Neural cell (in vitro differentiated cells): ENCODE data around the gene DDX51.

Source experiments
- EZH2 ChIP-seq: fragments of 200-600, 300-800 bp; shearing (Covaris generic), sonication (generic); IDR thresholded peaks from 2 replicates; pipeline ENCODE4 v1.6.1; 2014; ENCODE audit warnings: antibody characterized with exemption, low read length, borderline replicate concordance, mild to moderate bottlenecking; ENCODE audit not compliant: insufficient read depth, poor library complexity, severe bottlenecking
- POLR2AphosphoS5 ChIP-seq: IDR thresholded peaks from 2 replicates; pipeline ENCODE4 v1.6.1; 2012
- TAF1 ChIP-seq: IDR thresholded peaks from 2 replicates; pipeline ENCODE4 v1.6.1; 2012; ENCODE audit warnings: low read depth
- TF ChIP-seq, protein P1 (sequence below): fragments of 450-650 bp; IDR thresholded peaks from 2 replicates; pipeline ENCODE4 v1.5.1; 2014; ENCODE audit warnings: antibody characterized with exemption, mild to moderate bottlenecking, moderate library complexity; ENCODE audit not compliant: poor library complexity, severe bottlenecking

DNA sequence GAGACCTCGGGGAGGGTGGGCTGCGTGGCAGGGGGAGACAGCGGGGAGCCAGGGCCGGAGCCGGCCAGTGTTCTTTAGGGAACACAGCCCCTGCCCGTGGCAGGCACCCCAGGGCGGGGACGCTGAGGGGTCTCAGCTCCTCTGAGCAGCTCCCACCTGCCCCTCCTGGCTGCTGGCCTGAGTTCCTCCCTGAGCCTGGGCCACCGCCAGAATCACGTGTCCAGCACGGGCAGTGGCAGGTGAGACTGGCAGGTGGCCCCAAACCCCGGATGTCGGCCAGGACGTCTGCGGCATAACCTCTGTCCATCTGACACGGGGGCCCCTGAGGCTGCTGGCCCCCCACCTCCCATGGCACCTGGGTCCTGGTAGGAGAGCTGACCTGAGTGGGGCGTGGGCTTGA, 25.3 kb upstream of the DDX51 start:
- TF ChIP-seq, protein P1, sequence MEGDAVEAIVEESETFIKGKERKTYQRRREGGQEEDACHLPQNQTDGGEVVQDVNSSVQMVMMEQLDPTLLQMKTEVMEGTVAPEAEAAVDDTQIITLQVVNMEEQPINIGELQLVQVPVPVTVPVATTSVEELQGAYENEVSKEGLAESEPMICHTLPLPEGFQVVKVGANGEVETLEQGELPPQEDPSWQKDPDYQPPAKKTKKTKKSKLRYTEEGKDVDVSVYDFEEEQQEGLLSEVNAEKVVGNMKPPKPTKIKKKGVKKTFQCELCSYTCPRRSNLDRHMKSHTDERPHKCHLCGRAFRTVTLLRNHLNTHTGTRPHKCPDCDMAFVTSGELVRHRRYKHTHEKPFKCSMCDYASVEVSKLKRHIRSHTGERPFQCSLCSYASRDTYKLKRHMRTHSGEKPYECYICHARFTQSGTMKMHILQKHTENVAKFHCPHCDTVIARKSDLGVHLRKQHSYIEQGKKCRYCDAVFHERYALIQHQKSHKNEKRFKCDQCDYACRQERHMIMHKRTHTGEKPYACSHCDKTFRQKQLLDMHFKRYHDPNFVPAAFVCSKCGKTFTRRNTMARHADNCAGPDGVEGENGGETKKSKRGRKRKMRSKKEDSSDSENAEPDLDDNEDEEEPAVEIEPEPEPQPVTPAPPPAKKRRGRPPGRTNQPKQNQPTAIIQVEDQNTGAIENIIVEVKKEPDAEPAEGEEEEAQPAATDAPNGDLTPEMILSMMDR: no peak
- no peak for TF ChIP-seq TAF1
- no peak for TF ChIP-seq POLR2AphosphoS5
- no peak for TF ChIP-seq EZH2
